PC-3 (cell line): ENCODE data around the gene ZSCAN30. TPM values are rescaled to one million over a fixed set of nuclear protein-coding genes. Genes with fewer than 3 reads are reported as not detected.

Experiments
- ATAC-seq: fragments of 200-7000 bp; cut with Tn5 transposase; 2 replicates; pipeline ENCODE4 v1.9.1; 2020; ENCODE audit warnings: mild to moderate bottlenecking, moderate library complexity
- BruUV-seq: library from RNA; stranded (reverse); fragments of 400-500 nt; replicated peaks from 2 replicates; lab custom pipeline; 2021; lab: Mats Ljungman, UMichigan
- CTCF ChIA-PET: fragments of 300-600 bp; sonication (Branson Sonifier 250); formaldehyde crosslinking; loops from one replicate; lab custom pipeline; 2022; ENCODE audit warnings: antibody characterized with exemption; lab: Charles Lee
- POLR2A ChIA-PET: fragments of 300-600 bp; sonication (Branson Sonifier 250); formaldehyde crosslinking; loops from one replicate; lab custom pipeline; 2022; ENCODE audit warnings: antibody characterized with exemption; ENCODE audit not compliant: unreplicated experiment; lab: Charles Lee
- DNase-seq: peaks from one replicate; pipeline ENCODE4 v3.0.0-alpha.2; 2015
- H2AFZ ChIP-seq: fragments of 300-600 bp; sonication (generic); 2 replicates; pipeline ENCODE4 v1.6.0; 2016; ENCODE audit warnings: antibody characterized with exemption, low read length
- H3F3A ChIP-seq: fragments of 300-600 bp; sonication (generic); one replicate; pipeline ENCODE4 v1.6.0; 2017; ENCODE audit warnings: antibody characterized with exemption, low read length, control low read depth, mild to moderate bottlenecking; ENCODE audit not compliant: unreplicated experiment
- H3K27ac ChIP-seq: fragments of 300-600 bp; sonication (generic); 2 replicates; pipeline ENCODE4 v1.5.1; 2016; ENCODE audit warnings: mild to moderate bottlenecking, low read length
- H3K27me3 ChIP-seq: fragments of 300-600 bp; sonication (generic); 2 replicates; pipeline ENCODE4 v1.6.1; 2016; ENCODE audit warnings: low read length, mixed read lengths
- H3K36me3 ChIP-seq: fragments of 300-600 bp; sonication (generic); 2 replicates; pipeline ENCODE4 v1.6.1; 2016; ENCODE audit warnings: low read depth, mixed run types, low read length, mixed read lengths
- H3K4me1 ChIP-seq: fragments of 300-600 bp; sonication (generic); 2 replicates; pipeline ENCODE4 v1.5.1; 2016; ENCODE audit warnings: low read length; ENCODE audit not compliant: insufficient read depth
- H3K4me2 ChIP-seq: fragments of 300-600 bp; sonication (generic); 2 replicates; pipeline ENCODE4 v1.6.0; 2016; ENCODE audit warnings: low read length
- H3K4me3 ChIP-seq: fragments of 300-600 bp; sonication (generic); 2 replicates; pipeline ENCODE4 v1.5.1; 2016; ENCODE audit warnings: mild to moderate bottlenecking, low read length, mixed read lengths
- H3K79me2 ChIP-seq: fragments of 300-600 bp; sonication (generic); 2 replicates; pipeline ENCODE4 v1.6.1; 2017; ENCODE audit warnings: low read length, mixed read lengths
- H3K9ac ChIP-seq: fragments of 300-600 bp; sonication (generic); 2 replicates; pipeline ENCODE4 v1.6.0; 2016; ENCODE audit warnings: mild to moderate bottlenecking, low read length
- H3K9me2 ChIP-seq: fragments of 300-600 bp; sonication (generic); replicated peaks from 2 replicates; pipeline ENCODE4 v1.6.1; 2016; ENCODE audit warnings: mixed run types, low read length, mixed read lengths
- H3K9me3 ChIP-seq: fragments of 300-600 bp; sonication (generic); 2 replicates; pipeline ENCODE4 v1.6.1; 2016; ENCODE audit warnings: low read length, mixed read lengths
- H4K20me1 ChIP-seq: fragments of 300-600 bp; sonication (generic); 2 replicates; pipeline ENCODE4 v1.6.1; 2016; ENCODE audit warnings: low read length, mixed read lengths
- CTCF ChIP-seq: fragments of 300-600 bp; sonication (generic); conservative IDR thresholded peaks from 2 replicates; pipeline ENCODE4 v1.5.1; 2017; ENCODE audit warnings: antibody characterized with exemption, low read depth, mild to moderate bottlenecking, low read length
- EZH2 ChIP-seq: fragments of 300-600 bp; sonication (generic); IDR thresholded peaks from one replicate; pipeline ENCODE4 v1.6.1; 2017; ENCODE audit warnings: antibody characterized with exemption, mild to moderate bottlenecking, low read length; ENCODE audit not compliant: unreplicated experiment
- EZH2phosphoT487 ChIP-seq: fragments of 300-600 bp; sonication (generic); IDR thresholded peaks from 2 replicates; pipeline ENCODE4 v1.6.1; 2018; ENCODE audit warnings: mild to moderate bottlenecking, antibody characterized with exemption, low read length, borderline replicate concordance
- intact Hi-C: fragments of 100-400 bp; cut with micrococcal nuclease; formaldehyde crosslinking; loops from 2 replicates; pipeline ENCODE4 v1.9.0; 2023
- total RNA-seq: library from RNA; depleted of rRNA; stranded (reverse); fragments of >200 nt; gene quantifications from 2 replicates; pipeline ENCODE4 v1.2.3, GENCODE V29; 2014

Gene ZSCAN30
- total RNA-seq, 1 experiment from 2014 or later, result 2.8 TPM

- intact Hi-C loops, result no loop called here
- POLR2A ChIA-PET, result no interaction called here
- Histone ChIP-seq H3K4me1 (no peaks in the 10 kb centered on the region), H3K27ac (no peak overlapping the region), H3K4me3 (no peak overlapping the region), H3K9ac (no peak overlapping the region), H3K4me2 (no peak overlapping the region), H3F3A (no peaks in the 10 kb centered on the region), H3K36me3 (peaks cover 5% of the 10 kb centered on the region; the same call in 1 of the 2 replicates), H3K79me2 (no peaks in the 10 kb centered on the region), H3K9me2 (no peaks in the 10 kb centered on the region), H4K20me1 (no peaks in the 10 kb centered on the region), H3K9me3 (no peaks in the 10 kb centered on the region), H2AFZ (no peak overlapping the region), H3K27me3 (no peaks in the 10 kb centered on the region)
- ATAC-seq, result no peak
- BruUV-seq, result no TSS peak
- no peak for DNase-seq
- TF ChIP-seq EZH2 (no peak), CTCF (no peak), EZH2phosphoT487 (no peak)
- CTCF ChIA-PET, result no interaction called here
These were observed 37.6 kb downstream of the ZSCAN30 start for GRCh38 chr18:35252466-35252865.

GRCh38 chr18:35248429-35248828 lies 41.6 kb downstream of the ZSCAN30 start:
- H3K4me3 ChIP-seq, result no peak overlapping the region
- no peaks in the 10 kb centered on the region for H3F3A ChIP-seq
- no peaks in the 10 kb centered on the region for H3K27me3 ChIP-seq
- no peak for DNase-seq
- H3K4me1 ChIP-seq, result no peaks in the 10 kb centered on the region
- intact Hi-C loops, result no loop called here
- ATAC-seq, result no peak
- TF ChIP-seq EZH2 (no peak), CTCF (no peak), EZH2phosphoT487 (no peak)
- H3K27ac ChIP-seq, result no peak overlapping the region
- ChIA-PET CTCF (no interaction called here), POLR2A (no interaction called here)
- H3K9ac ChIP-seq, result no peak overlapping the region
- BruUV-seq, result no TSS peak
- no peaks in the 10 kb centered on the region for H3K79me2 ChIP-seq
- H4K20me1 ChIP-seq, result no peaks in the 10 kb centered on the region
- H3K9me3 ChIP-seq, result no peaks in the 10 kb centered on the region
- H2AFZ ChIP-seq, result no peak overlapping the region
- no peaks in the 10 kb centered on the region for H3K9me2 ChIP-seq
- H3K4me2 ChIP-seq, result no peak overlapping the region
- H3K36me3 ChIP-seq, result peaks cover 17% of the 10 kb centered on the region

- no TSS peak for BruUV-seq
These were observed 42.4 kb downstream of the ZSCAN30 start for GRCh38 chr18:35247412-35248249.

More at GRCh38 chr18:35247412-35248249, 42.4 kb downstream of the ZSCAN30 start:
- TF ChIP-seq EZH2 (no peak), EZH2phosphoT487 (no peak), CTCF (no peak)
- H3K36me3 ChIP-seq, result peaks cover 22% of the 10 kb centered on the region
- no peaks in the 10 kb centered on the region for H3K27me3 ChIP-seq
- no peak overlapping the region for H3K27ac ChIP-seq
- no peaks in the 10 kb centered on the region for H4K20me1 ChIP-seq
- no peak for DNase-seq
- H3K4me2 ChIP-seq, result no peak overlapping the region
- no peaks in the 10 kb centered on the region for H3K4me1 ChIP-seq
- intact Hi-C loops, result no loop called here
- no peak for ATAC-seq
- H2AFZ ChIP-seq, result no peak overlapping the region
- no peaks in the 10 kb centered on the region for H3K9me2 ChIP-seq
- H3K9me3 ChIP-seq, result no peaks in the 10 kb centered on the region
- no peaks in the 10 kb centered on the region for H3F3A ChIP-seq
- CTCF ChIA-PET, result no interaction called here
- no peak overlapping the region for H3K9ac ChIP-seq
- no peak overlapping the region for H3K4me3 ChIP-seq
- no peaks in the 10 kb centered on the region for H3K79me2 ChIP-seq
- POLR2A ChIA-PET, result no interaction called here
